ENCODE measurements around the gene PTPRCAP.

- TF ChIP-seq, protein P1, sequence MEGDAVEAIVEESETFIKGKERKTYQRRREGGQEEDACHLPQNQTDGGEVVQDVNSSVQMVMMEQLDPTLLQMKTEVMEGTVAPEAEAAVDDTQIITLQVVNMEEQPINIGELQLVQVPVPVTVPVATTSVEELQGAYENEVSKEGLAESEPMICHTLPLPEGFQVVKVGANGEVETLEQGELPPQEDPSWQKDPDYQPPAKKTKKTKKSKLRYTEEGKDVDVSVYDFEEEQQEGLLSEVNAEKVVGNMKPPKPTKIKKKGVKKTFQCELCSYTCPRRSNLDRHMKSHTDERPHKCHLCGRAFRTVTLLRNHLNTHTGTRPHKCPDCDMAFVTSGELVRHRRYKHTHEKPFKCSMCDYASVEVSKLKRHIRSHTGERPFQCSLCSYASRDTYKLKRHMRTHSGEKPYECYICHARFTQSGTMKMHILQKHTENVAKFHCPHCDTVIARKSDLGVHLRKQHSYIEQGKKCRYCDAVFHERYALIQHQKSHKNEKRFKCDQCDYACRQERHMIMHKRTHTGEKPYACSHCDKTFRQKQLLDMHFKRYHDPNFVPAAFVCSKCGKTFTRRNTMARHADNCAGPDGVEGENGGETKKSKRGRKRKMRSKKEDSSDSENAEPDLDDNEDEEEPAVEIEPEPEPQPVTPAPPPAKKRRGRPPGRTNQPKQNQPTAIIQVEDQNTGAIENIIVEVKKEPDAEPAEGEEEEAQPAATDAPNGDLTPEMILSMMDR (IDR thresholded peaks at IDR 0.05), result no peak
- TF ChIP-seq RXRA (IDR thresholded peaks at IDR 0.05; ENCODE audit: borderline replicate concordance, low read depth) (no peak), FOXM1 (IDR thresholded peaks at IDR 0.05; ENCODE audit: low read depth) (no peak), REST (IDR thresholded peaks at IDR 0.05; ENCODE audit: low read depth, low read length) (no peak), TEAD4 (IDR thresholded peaks at IDR 0.05; ENCODE audit: borderline replicate concordance, insufficient read depth) (no peak), RFX5 (IDR thresholded peaks at IDR 0.05; ENCODE audit: low read length) (no peak), CHD2 (IDR thresholded peaks at IDR 0.05; ENCODE audit: low read length, partially characterized antibody) (no peak), TAF1 (IDR thresholded peaks at IDR 0.05; ENCODE audit: borderline replicate concordance, low read depth, low read length) (no peak)
- TF ChIP-seq, protein P2, sequence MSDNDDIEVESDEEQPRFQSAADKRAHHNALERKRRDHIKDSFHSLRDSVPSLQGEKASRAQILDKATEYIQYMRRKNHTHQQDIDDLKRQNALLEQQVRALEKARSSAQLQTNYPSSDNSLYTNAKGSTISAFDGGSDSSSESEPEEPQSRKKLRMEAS (IDR thresholded peaks at IDR 0.05; ENCODE audit: low read depth), result no peak
These were observed 40.7 kb downstream of the PTPRCAP start for GRCh38 chr11:67396587-67397389.
